LNCAP (cell line): Measurements from ENCODE around the gene EFEMP1.

ENCODE experiments used
- TF ChIP-seq, protein P1 (sequence below): fragments of 450-650 bp; IDR thresholded peaks from 2 replicates; pipeline ENCODE4 v1.5.1; 2017; ENCODE audit warnings: mild to moderate bottlenecking

The EFEMP1 gene

DNA sequence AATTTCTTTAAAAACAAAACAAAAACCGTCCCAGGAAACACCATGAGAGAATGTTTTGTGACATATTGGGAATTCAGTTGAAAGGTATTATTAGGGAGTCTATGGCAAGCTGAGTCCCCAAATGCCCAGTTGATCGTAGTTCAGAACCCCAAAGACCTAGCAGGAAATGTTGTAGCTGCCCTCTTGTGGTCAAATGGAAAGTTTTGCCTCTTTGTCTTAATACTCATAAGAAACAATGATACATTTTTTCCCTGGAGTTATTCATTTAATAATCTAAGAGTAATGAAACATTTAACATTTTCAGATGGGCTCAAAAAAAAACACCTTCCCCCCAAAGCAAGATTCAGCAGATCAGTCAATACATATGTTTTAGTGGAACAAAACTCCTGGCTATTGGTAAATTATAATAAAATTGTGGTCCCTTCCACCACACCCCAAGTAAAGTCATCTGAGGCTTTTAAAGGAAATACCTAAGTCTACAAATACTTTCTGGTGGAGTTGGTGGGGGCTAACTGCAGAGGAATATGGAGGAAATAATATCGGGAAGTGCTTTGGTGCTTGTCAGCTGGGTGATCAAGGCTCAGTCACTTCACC, 37.8 kb upstream of the EFEMP1 start:
- TF ChIP-seq, protein P1, sequence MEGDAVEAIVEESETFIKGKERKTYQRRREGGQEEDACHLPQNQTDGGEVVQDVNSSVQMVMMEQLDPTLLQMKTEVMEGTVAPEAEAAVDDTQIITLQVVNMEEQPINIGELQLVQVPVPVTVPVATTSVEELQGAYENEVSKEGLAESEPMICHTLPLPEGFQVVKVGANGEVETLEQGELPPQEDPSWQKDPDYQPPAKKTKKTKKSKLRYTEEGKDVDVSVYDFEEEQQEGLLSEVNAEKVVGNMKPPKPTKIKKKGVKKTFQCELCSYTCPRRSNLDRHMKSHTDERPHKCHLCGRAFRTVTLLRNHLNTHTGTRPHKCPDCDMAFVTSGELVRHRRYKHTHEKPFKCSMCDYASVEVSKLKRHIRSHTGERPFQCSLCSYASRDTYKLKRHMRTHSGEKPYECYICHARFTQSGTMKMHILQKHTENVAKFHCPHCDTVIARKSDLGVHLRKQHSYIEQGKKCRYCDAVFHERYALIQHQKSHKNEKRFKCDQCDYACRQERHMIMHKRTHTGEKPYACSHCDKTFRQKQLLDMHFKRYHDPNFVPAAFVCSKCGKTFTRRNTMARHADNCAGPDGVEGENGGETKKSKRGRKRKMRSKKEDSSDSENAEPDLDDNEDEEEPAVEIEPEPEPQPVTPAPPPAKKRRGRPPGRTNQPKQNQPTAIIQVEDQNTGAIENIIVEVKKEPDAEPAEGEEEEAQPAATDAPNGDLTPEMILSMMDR = peak; percentile 49

DNA sequence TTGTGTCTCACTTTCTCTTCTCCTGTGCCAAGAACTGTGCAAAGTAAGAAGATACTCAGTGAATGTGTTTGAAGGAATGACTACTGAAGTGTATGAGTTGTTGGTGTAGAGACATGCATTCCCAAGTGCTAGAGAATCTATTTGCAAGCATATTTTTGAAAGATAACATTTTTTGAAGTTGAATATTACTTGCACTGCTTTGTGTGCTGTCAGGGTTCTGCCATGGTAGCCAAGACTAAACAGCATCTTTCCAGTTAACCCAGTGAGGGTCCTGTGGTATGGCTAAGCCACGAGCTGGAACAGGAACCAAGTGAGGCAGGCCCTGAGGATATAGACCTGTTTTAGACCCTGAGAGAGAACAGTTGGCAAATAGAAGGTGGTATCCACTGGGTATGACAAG, 35.2 kb upstream of the EFEMP1 start:
- TF ChIP-seq, protein P1 = no peak

DNA sequence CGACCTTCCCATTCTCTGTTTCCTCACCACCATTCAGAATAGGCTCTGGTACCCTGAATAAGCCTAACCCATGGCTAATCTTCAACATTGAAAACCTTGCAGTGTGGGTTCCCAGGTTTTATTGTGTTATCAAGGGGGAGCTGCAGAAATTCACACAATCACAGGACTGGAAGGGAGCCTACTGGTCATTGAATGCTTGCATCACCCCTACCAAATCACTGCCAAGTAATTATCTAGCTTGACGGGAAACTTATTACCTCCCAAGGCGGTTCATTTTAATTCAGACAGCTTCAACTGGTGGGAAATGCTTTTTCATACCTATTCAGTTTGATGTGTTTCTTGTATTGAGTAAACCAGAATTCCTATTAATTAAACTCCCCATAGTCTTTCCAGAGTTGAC, 33.6 kb upstream of the EFEMP1 start:
- TF ChIP-seq, protein P1 = no peak

DNA sequence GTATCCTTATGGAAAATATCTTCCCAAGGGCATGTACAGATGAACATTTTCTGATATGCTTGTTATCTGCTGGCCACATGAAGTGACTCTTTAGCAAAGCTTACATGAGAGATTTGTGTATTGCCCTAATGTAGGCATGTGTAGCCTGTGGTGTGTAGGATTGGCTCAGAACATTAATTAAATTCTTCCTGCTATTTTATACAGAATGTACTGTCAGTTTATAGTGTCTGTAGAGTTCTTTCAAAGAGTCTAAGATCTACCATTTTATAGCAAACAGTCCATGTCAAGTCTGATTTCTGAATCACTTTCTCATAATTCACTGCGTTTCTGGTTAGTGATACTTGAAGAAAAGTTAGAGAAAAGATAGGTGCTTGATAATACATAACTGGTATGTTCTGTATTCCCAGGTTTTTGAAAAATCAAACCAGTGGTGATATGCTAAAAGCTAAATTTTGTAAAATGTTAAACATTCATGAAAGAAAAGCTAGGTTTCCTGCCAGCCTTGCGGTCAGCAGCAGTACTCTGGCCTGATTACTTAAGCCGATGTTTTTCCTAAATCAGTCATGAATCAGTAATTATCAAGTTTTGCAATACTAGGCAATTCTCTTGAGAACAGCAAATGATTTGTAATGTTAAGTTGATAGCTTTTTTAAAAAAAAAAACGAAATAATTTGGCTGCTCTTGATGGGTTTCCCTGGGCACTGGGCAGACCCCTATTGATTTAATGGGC, 30.9 kb upstream of the EFEMP1 start:
- TF ChIP-seq, protein P1 = no peak

DNA sequence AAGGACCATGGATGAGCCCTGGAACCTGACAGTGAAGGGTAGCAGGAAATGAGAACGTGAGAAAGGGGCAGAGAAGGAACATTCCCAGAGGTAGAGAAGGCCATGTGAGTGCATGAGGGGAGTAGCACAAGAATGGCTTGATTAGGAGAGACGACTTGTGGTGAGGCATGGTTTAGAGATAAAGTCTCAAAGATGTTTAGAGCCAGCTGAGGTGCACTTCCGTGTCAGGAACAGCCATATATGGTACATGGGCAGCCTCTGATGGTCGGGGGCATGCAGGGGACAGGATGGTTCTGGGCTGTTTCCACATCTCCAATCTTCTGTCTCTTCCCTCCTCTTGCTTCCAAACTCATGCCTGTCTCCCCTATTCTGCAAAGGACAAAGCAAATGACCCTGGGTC, 28.8 kb upstream of the EFEMP1 start:
- TF ChIP-seq, protein P1 = no peak

DNA sequence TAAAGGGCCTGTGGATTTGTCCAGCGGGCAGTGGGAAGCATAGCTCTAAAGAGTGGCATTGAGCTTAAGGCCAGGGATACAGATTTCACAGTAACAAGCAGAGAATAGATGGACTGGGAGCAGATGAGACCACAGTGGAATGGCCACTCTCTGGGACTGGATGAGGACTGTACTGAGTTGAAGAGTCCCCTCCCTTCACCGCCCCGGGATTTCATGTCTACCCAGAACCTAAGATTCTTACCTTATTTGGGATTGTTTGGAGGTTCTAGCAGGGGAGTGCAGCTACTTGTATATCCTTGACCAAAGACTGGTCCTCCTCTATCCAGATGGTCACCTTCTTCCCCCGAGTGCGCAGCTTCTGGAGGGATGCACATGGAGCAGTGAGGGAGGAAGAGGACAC, 28.0 kb upstream of the EFEMP1 start:
- TF ChIP-seq, protein P1 = no peak

DNA sequence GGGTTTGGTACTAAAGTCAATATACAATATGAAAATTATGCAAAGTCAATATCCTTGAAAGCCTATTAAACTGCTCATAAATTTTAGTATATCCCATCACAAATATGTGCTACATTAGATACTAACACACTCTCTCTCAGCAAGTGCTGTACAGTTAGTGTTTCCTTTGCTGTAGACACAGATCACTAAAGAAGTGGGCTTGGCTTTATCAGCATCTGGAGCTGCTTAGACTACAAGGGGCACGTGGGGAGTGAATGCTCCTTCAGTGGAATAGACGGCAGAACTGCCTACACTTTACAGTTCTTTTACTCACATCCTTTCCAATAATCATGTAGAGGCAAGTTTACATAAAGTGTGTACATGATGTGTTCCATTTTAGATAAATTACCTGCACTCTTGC, 26.0 kb upstream of the EFEMP1 start:
- TF ChIP-seq, protein P1 = no peak

DNA sequence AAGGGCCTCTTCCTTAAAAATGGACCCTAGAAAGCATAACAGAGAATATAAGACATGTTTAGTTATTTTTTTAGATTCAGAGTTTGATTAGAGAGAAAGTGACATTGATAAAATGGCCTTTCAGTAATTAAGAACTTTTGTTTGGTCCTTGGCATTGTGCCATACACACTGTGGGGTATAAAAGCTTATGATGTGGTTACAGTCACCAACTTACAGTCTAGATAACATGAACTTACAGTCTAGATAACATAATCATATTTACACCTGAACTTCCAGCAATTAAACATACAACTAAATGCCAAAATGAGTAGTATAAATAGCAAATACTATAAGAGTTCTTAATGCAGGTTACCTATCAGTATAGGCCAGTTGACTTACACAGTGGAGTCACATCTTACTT, 25.6 kb upstream of the EFEMP1 start:
- TF ChIP-seq, protein P1 = no peak
